HG03280 (cell line): ENCODE results near the gene SHISA9.

Experiments
- ATAC-seq: cut with Tn5 transposase; IDR thresholded peaks from one replicate; pipeline ENCODE4 v1.9.1; 2021; ENCODE audit warnings: mild to moderate bottlenecking, moderate library complexity; ENCODE audit not compliant: unreplicated experiment

The SHISA9 gene

GRCh38 chr16:13013043-13013442 lies 111.6 kb downstream of the SHISA9 start:
- no peak for ATAC-seq

DNA sequence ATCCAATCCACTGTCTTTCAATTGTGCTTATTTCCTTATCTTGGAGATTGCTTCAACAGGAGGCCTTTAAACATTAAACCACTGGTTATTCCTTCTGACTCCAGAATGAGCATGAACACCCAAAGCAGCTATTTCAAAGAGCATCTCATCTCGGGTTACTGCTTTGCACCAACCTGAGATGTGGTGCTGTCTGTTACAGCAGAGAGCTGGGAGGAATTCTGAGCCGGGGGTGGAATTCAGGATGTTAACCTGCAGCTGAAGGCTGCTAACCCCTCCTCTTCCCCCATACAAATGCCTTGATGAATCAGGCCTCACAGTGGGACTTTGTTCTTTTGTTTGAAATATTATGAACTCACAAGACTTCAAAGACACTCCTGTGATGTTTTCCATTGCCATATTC lies 113.1 kb downstream of the SHISA9 start:
- ATAC-seq = no peak

- ATAC-seq = no peak
Observed at GRCh38 chr16:13018026-13018425, 116.6 kb downstream of the SHISA9 start.

DNA sequence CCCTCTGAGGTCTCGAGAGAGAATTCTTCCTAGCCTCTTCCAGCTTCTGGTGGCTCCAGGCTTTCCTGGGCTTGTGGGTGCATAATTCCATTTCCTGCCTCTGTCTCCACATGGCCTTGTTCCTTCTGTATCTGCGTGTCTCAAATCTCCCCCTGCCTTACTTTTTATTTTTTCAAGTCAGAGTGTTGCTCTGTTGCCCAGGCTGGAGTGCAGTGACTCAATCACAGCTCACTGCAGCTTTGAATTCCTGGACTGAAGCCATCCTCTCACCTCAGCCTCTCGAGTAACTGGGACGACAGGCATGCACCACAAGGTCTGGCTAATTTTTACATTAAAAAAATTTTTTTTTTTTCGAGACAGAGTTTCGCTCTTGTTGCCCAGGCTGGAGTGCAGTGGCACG lies 120.6 kb downstream of the SHISA9 start:
- ATAC-seq = no peak

GRCh38 chr16:13029786-13030185 lies 128.4 kb downstream of the SHISA9 start:
- no peak for ATAC-seq

DNA sequence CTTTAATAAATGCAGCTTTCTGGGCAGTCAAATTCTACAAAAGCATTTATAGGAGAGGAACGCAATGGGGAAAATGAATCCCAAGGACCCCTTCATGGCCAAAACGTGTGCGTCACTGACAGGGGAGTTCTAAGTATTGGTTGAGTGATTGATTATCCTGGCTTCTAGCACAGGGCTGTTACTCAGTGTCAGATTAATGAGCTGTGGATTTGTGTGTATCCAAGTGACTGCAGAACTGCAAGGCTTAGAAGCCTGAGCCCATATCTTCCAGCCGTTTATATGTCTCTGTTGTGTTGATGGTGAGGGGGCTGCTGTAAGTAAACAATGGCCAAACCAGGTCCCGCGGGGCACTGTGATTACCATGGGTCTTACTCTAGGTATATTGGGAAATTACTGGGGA lies 129.4 kb downstream of the SHISA9 start:
- no peak for ATAC-seq

DNA sequence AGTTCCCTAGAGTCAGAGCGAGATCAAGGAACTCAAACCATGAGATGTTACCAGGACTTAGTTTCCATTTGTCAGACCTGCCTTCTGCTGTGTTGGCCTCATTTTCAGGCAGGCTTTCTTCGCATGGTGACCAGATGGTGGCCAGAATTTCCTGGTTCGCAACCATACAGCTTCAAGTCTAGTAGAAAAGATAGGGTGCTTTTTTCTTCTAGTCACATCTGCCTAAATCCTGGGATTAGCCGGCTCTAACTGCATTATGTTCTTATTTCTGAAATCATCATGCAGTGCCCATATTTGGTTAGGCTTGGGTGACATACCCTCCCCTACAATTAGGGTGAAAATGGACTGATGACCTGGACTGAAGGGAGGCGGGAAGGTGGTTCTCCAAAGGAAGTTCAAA lies 131.5 kb downstream of the SHISA9 start:
- no peak for ATAC-seq

- no peak for ATAC-seq
Observed at GRCh38 chr16:13036600-13036999, 135.2 kb downstream of the SHISA9 start.

- ATAC-seq = no peak
Observed at GRCh38 chr16:13038591-13038990, 137.2 kb downstream of the SHISA9 start.

DNA sequence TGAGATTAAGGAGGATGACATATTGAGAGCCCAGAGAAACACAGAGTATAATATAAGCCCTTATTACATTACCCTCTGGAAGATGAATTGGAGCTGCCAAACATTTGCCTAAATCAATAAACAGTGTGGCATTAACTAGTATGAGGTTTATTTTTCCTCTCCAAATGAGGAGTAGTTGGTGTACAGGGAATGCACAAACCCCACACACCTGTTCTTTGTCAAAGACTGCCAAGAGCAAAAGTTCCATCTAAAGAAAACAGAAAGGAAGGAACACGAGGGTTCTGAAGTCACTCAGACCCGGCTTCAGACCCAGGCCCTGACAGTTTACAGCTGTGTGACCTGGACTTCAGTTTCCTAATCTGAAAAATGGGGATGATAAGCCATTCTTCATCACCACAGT lies 138.1 kb downstream of the SHISA9 start:
- no peak for ATAC-seq

GRCh38 chr16:13041180-13041579 lies 139.8 kb downstream of the SHISA9 start:
- no peak for ATAC-seq

DNA sequence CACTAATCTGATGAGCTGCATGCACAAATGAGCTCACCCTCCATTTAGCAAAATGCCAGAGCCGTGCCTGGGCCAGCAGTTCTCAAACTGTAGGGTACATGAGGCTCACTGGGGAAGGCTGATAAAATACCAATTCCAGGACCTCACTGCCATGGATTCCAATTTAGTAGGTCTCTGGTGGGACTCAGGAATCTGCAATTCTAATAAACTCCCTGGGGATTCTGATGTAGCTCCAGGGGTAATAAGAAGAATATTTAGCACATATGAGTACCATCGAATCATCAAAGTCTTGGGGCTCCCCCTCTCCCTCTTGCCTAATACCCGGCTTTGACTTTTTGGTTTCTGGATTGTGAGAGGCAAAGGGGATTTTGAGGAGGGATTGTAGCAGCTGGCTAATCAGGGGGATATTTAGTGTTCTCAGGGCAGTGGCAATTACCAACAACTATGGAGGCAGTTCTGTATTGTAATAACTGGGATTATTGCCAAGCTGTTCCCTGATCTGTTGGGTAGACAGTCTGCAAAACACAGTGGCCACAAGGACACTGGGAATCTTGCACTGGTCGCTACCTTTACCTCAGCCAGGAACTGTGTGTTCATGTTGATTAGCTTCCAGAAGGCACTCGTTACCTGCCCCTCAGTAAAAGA lies 140.4 kb downstream of the SHISA9 start:
- no peak for ATAC-seq

DNA sequence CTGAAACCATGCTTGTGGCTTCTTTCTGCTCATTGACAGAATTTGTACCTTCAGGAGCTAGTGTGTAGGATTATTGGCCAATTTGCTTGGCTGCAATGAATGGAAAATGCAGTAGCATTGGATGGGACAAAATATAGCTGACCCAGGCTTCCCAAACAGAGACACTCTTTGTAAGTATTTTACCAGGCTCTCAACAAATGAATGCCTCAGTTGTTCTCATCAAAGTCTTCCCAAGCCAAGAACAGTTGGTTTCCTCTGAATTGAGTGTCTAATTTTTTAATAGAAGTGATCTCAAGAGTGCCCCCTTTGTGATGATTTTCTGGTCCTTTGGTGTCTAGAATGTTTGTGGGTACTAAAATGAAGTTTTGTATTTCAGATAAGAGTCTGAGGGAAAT lies 140.9 kb downstream of the SHISA9 start:
- no peak for ATAC-seq

- ATAC-seq = no peak
Observed at GRCh38 chr16:13046061-13046821, 144.8 kb downstream of the SHISA9 start.

DNA sequence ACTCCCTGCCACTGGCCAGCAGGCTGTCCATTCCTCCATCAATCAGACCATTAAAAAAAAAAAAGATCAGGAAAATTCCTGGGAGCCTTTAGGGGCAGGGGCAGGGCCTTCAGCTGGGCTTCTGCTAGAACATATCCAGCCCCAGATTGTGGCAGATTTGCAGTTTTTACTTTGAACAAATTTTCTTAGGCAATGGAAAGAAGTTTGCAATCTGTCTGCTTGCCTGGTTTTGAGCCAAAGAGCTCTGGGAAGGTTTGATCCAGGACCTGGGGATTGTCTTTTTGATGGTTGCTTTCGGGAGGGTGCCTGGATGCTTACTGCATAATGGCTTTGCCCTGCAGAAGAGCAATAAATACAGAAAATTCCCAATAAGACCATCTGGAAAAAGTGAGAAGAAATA lies 145.9 kb downstream of the SHISA9 start:
- no peak for ATAC-seq

DNA sequence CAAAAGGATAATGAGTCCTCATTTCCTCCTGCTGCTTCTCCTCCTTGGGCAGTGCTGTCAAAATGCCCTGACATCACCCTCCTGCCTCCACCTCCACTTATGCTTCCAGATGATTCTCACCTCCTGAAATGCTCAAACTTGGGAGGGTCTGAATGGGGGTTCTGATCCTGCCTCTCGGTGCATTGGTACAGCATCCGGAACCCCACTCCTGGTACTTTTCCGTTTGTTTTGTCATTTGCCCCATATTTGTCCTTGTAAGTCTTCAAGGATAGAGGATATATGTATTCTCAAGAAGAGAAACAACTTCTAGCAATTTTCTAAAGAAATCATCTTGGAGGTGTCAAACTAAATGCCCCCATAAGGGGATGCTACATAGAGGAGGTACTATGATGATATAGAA lies 148.3 kb downstream of the SHISA9 start:
- no peak for ATAC-seq

- ATAC-seq = no peak
Observed at GRCh38 chr16:13052431-13052830, 151.0 kb downstream of the SHISA9 start.

- ATAC-seq = no peak
Observed at GRCh38 chr16:13055480-13055879, 154.1 kb downstream of the SHISA9 start.

GRCh38 chr16:13056607-13057006 lies 155.2 kb downstream of the SHISA9 start:
- no peak for ATAC-seq

DNA sequence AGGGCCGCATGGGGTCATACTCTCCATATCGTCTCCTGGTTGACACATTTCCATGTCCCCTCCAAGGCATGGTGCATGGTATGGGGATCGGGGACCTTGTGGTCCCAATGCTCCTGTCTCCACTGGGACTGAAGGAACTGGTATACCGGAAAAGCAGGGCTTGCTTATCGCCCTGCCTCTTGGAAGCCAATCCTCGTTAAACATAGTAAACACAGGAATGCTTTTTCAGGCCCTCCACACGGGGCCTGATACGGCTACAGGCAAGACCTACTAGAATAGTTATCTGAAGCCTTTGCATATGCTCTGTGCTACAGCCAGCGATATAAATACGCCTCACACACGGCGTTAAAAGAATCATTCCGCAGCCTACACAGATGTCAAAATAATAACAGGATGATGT lies 159.5 kb downstream of the SHISA9 start:
- no peak for ATAC-seq

DNA sequence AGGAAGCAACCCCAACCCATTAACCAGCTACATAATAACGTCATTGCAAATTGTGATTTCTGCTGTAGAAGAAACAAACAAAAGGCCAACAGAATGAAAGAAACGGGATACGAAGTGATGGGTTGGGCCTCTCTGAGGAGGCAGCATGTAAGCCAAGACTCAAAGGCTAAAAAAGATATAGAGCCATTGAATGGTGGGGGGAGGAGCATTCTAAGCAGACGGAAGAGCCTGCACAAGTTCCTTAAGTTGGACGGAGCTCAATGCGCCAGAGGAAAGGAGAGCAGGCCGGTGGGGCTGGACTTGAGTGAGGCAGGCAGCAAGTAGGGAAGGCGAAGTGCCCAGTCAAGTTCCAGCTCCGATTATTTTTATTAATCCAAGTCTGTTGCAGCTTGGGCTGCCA lies 160.3 kb downstream of the SHISA9 start:
- ATAC-seq = no peak

GRCh38 chr16:13062219-13062618 lies 160.8 kb downstream of the SHISA9 start:
- no peak for ATAC-seq

DNA sequence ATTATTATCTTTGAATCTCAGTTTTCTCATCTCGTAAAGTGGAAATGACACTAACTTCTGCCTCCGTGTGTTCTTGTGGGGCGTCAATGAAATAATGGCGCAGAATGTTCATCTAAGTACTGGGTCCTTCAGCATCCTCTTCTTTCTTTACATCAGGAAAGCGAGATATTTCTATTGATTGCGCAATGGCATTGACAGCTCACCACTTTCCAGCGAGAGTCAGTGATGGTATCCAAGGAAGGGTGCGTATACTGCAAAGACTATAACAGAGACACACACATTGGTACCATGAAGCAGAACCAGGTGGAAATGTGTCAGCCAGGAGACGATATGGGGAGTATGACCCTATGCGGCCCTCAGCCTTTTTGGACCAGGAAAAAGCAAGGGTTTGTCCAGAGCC lies 162.1 kb downstream of the SHISA9 start:
- no peak for ATAC-seq
